ENCODE measurements around the gene UTP4. TPM values are rescaled to one million over a fixed set of nuclear protein-coding genes. Genes with fewer than 3 reads are reported as not detected.

UTP4 gene
- total RNA-seq, 1 experiment from 2014 or later: 61.7 TPM

DNA sequence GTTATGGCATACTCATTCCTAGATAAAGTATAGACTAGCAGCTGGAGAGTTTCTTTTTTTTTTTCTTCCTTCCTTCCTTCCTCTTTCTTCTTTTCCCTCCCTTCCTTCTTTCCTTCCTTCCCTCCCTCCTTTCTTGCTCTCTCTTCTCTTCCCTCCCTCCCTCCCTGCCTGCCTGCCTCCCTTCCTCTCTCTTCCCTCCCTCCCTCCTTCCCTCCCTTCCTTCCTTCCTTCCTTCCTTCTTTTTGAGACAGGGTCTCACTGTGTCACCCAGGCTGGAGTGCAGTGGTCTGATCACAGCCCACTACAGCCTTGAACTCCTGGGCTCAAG is 47.5 kb downstream of the UTP4 start:
- Histone ChIP-seq H3K27me3 (ENCODE audit: control insufficient read depth, insufficient read depth, low read length) (no peaks in the 10 kb centered on the region), H3K9me3 (ENCODE audit: control insufficient read depth, insufficient read depth, low read depth, low read length) (no peaks in the 10 kb centered on the region), H3K4me1 (ENCODE audit: control insufficient read depth, insufficient read depth, low read length) (peaks cover 22% of the 10 kb centered on the region), H3K36me3 (ENCODE audit: control insufficient read depth, insufficient read depth, low read length) (no peaks in the 10 kb centered on the region), H3K4me3 (ENCODE audit: low read depth in 2 of 2, low read length in 2 of 2) (no peak overlapping the region), H3K27ac (ENCODE audit: low read length) (peak overlapping the region; percentile 36)
- in situ Hi-C loops (cut with HindIII; ENCODE audit: low pct_unique_long_range_greater_than_20kb, low sequenced_read_pairs) (no loop called here), intact Hi-C loops (cut with micrococcal nuclease; ENCODE audit: unreplicated experiment) (no loop called here)
- POLR2A ChIA-PET: no interaction called here
- no peak for DNase-seq (ENCODE audit: low read depth, low spot score)
- no peak for ATAC-seq
- CTCF ChIA-PET: no interaction called here
- TF ChIP-seq TCF7L2 (IDR thresholded peaks at IDR 0.05; ENCODE audit: low read depth, low read length): no peak
- no peak for TF ChIP-seq CTCF (IDR thresholded peaks at IDR 0.05)
- TF ChIP-seq SIN3A (IDR thresholded peaks at IDR 0.05; ENCODE audit: borderline replicate concordance, insufficient read depth, low read depth, low read length): no peak
- TF ChIP-seq POLR2AphosphoS5 (IDR thresholded peaks at IDR 0.05; ENCODE audit: low read depth, low read length): no peak
- TF ChIP-seq, protein P1, sequence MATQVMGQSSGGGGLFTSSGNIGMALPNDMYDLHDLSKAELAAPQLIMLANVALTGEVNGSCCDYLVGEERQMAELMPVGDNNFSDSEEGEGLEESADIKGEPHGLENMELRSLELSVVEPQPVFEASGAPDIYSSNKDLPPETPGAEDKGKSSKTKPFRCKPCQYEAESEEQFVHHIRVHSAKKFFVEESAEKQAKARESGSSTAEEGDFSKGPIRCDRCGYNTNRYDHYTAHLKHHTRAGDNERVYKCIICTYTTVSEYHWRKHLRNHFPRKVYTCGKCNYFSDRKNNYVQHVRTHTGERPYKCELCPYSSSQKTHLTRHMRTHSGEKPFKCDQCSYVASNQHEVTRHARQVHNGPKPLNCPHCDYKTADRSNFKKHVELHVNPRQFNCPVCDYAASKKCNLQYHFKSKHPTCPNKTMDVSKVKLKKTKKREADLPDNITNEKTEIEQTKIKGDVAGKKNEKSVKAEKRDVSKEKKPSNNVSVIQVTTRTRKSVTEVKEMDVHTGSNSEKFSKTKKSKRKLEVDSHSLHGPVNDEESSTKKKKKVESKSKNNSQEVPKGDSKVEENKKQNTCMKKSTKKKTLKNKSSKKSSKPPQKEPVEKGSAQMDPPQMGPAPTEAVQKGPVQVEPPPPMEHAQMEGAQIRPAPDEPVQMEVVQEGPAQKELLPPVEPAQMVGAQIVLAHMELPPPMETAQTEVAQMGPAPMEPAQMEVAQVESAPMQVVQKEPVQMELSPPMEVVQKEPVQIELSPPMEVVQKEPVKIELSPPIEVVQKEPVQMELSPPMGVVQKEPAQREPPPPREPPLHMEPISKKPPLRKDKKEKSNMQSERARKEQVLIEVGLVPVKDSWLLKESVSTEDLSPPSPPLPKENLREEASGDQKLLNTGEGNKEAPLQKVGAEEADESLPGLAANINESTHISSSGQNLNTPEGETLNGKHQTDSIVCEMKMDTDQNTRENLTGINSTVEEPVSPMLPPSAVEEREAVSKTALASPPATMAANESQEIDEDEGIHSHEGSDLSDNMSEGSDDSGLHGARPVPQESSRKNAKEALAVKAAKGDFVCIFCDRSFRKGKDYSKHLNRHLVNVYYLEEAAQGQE (IDR thresholded peaks at IDR 0.05; ENCODE audit: insufficient read depth in 1 of 2, low read depth in 2 of 2, low read length in 1 of 2): no peak
- no TSS peak for BruUV-seq (replicated peaks)

DNA sequence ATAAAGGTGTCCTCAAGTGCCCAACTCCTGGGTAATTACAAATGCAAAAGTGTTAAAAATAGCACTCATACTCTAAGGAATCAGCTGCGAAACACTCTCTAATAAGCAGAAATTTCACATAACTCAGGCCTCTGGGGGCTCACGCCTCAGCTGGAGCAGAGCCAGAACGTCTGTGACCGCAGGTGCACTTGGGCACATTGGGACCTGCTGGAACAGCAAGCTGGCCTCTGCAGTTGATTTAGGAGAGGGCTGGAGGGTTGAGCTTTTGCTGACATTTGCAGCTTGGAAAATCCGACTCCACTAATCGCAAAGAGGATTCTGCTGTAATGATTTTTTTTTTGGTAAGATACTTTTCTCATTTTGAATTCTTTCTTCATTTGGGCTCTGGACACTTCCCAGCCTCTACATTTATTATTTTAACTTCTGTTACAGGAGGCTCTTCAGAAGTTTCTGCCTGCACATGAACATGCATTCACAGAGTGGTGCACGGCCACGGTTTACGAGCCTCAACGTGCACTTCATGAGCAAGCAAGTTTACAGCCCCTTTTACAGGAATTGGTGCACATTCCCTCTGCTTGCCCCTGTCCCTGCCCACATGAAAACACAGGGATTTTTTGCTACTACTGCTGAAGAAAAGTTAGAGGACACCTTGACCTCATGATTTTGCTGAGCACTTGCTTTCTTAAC is 50.4 kb downstream of the UTP4 start:
- no TSS peak for BruUV-seq (replicated peaks)
- Histone ChIP-seq H3K9me3 (ENCODE audit: control insufficient read depth, insufficient read depth, low read depth, low read length) (no peaks in the 10 kb centered on the region), H3K36me3 (ENCODE audit: control insufficient read depth, insufficient read depth, low read length) (no peaks in the 10 kb centered on the region), H3K27ac (ENCODE audit: low read length) (peak overlapping the region; percentile 66; the same call in 1 of the 2 replicates), H3K4me3 (ENCODE audit: low read depth in 2 of 2, low read length in 2 of 2) (no peak overlapping the region), H3K4me1 (ENCODE audit: control insufficient read depth, insufficient read depth, low read length) (peaks cover 25% of the 10 kb centered on the region), H3K27me3 (ENCODE audit: control insufficient read depth, insufficient read depth, low read length) (no peaks in the 10 kb centered on the region)
- TF ChIP-seq CTCF (IDR thresholded peaks at IDR 0.05) (no peak), POLR2AphosphoS5 (IDR thresholded peaks at IDR 0.05; ENCODE audit: low read depth, low read length) (no peak), SIN3A (IDR thresholded peaks at IDR 0.05; ENCODE audit: borderline replicate concordance, insufficient read depth, low read depth, low read length) (no peak), TCF7L2 (IDR thresholded peaks at IDR 0.05; ENCODE audit: low read depth, low read length) (no peak)
- TF ChIP-seq, protein P1 (IDR thresholded peaks at IDR 0.05; ENCODE audit: insufficient read depth in 1 of 2, low read depth in 2 of 2, low read length in 1 of 2): no peak
- in situ Hi-C loops (cut with HindIII; ENCODE audit: low pct_unique_long_range_greater_than_20kb, low sequenced_read_pairs): no loop called here
- intact Hi-C loops (cut with micrococcal nuclease; ENCODE audit: unreplicated experiment): no loop called here
- DNase-seq (ENCODE audit: low read depth, low spot score) (no peak), ATAC-seq (no peak)
- ChIA-PET POLR2A (no interaction called here), CTCF (no interaction called here)

Measured in Panc1 (cell line).